K562 (cell line): ENCODE measurements around the gene ABCF3. TPM values are rescaled to one million over a fixed set of nuclear protein-coding genes. Genes with fewer than 3 reads are reported as not detected.

ENCODE experiments used
- ATAC-seq: fragments of 200-7000 bp; cut with Tn5 transposase; 3 replicates; pipeline ENCODE4 v1.9.1; 2020; ENCODE audit warnings: moderate library complexity
- BruUV-seq: library from RNA; stranded (reverse); fragments of 400-500 nt; replicated peaks from 2 replicates; lab custom pipeline; 2021; lab: Mats Ljungman, UMichigan
- CTCF ChIA-PET: fragments of 300-600 bp; formaldehyde crosslinking; extraction: SDS; loops from one replicate; lab custom pipeline; 2021; ENCODE audit warnings: low intra/inter-chr PET ratio; lab: Yijun Ruan, JAX
- POLR2A ChIA-PET: fragments of 300-600, 350-650 bp; sonication (Branson Sonifier 250); formaldehyde crosslinking; extraction: SDS; loops from one replicate; lab custom pipeline; 2021; ENCODE audit warnings: antibody characterized with exemption, inconsistent platforms; lab: Yijun Ruan, JAX
- DNase-seq, 4 experiments: peaks; one replicate each; pipeline versions ENCODE4 v3.0.0 to v3.0.0-alpha.2; 2011 to 2018; ENCODE audit warnings: low spot score in 3 of 4, mixed read lengths in 3 of 4; ENCODE audit errors: extremely low read depth in 1 of 4
- FAIRE-seq: peaks from 2 replicates; lab custom pipeline; 2011; peaks lifted over from hg19 to GRCh38; lab: Jason Lieb, UNC
- H2AFZ ChIP-seq: 2 replicates; pipeline ENCODE4 v1.6.0; 2011; ENCODE audit warnings: low read depth, low read length, control low read depth, inconsistent platforms
- H3K27ac ChIP-seq: fragments of 200-600 bp; 3 replicates; pipeline ENCODE4 v1.8.0; 2011; ENCODE audit warnings: low read depth, mild to moderate bottlenecking, control low read depth, inconsistent platforms, low read length, moderate library complexity, mixed read lengths; ENCODE audit errors: extremely low read depth
- H3K27me3 ChIP-seq, 2 experiments: fragments of 300-600 bp in 1 of 2; 2 replicates in 1 of 2; 3 replicates in 1 of 2; pipeline versions ENCODE4 v1.6.0 to v1.8.0; 2011; ENCODE audit warnings: inconsistent platforms in 2 of 2, low read length in 2 of 2, mild to moderate bottlenecking in 1 of 2, mixed read lengths in 1 of 2, moderate library complexity in 1 of 2; ENCODE audit not compliant: control insufficient read depth in 2 of 2, insufficient read depth in 2 of 2
- H3K36me3 ChIP-seq: fragments of 300-600 bp; 3 replicates; pipeline ENCODE4 v1.8.0; 2011; ENCODE audit warnings: mild to moderate bottlenecking, low read length, inconsistent platforms; ENCODE audit not compliant: control insufficient read depth, insufficient read depth
- H3K4me1 ChIP-seq, 2 experiments: fragments of 200-600 bp in 1 of 2; replicated peaks in 1 of 2; 2 replicates in 1 of 2; 3 replicates in 1 of 2; pipeline versions ENCODE4 v1.5.1 to v1.8.0; 2011; ENCODE audit warnings: inconsistent platforms in 2 of 2, low read length in 2 of 2, mild to moderate bottlenecking in 1 of 2, mixed read lengths in 1 of 2, moderate library complexity in 1 of 2; ENCODE audit not compliant: control insufficient read depth in 2 of 2, insufficient read depth in 2 of 2
- H3K4me2 ChIP-seq: 2 replicates; pipeline ENCODE4 v1.6.1; 2011; ENCODE audit warnings: low read length, control low read depth, inconsistent platforms, mixed read lengths; ENCODE audit not compliant: insufficient read depth
- H3K4me3 ChIP-seq: fragments of 200-600 bp; sonication (generic), shearing (Covaris generic); 2 replicates; pipeline ENCODE4 v1.5.1; 2016; ENCODE audit warnings: control low read depth, inconsistent platforms
- H3K79me2 ChIP-seq: fragments of 200-600 bp; 3 replicates; pipeline ENCODE4 v1.8.0; 2011; ENCODE audit warnings: low read length, inconsistent platforms; ENCODE audit not compliant: control insufficient read depth, insufficient read depth
- H3K9ac ChIP-seq, 2 experiments: 2 replicates each; pipeline versions ENCODE4 v1.6.0 to v1.6.1; 2011; ENCODE audit warnings: low read depth in 2 of 2, low read length in 2 of 2, control low read depth in 1 of 2, inconsistent platforms in 1 of 2, mild to moderate bottlenecking in 1 of 2, mixed read lengths in 1 of 2; ENCODE audit not compliant: insufficient read depth in 1 of 2
- H3K9me1 ChIP-seq: one replicate; pipeline ENCODE4 v1.6.0; 2011; ENCODE audit warnings: inconsistent platforms, mild to moderate bottlenecking, low read length, moderate library complexity; ENCODE audit not compliant: control insufficient read depth, insufficient read depth
- H3K9me3 ChIP-seq: replicated peaks from 2 replicates; pipeline ENCODE4 v1.5.1; 2011; ENCODE audit warnings: low read depth, low read length, inconsistent platforms; ENCODE audit not compliant: control insufficient read depth, insufficient read depth
- H4K20me1 ChIP-seq: replicated peaks from 2 replicates; pipeline ENCODE4 v1.6.1; 2011; ENCODE audit warnings: low read length, inconsistent platforms, mixed read lengths; ENCODE audit not compliant: control insufficient read depth, insufficient read depth
- CEBPB ChIP-seq: fragments of 450-650 bp; IDR thresholded peaks from 2 replicates; pipeline ENCODE4 v1.6.1; 2016; ENCODE audit warnings: missing genetic modification characterization, missing compliant biosample characterization
- CTCF ChIP-seq, 3 experiments: IDR thresholded peaks in 2 of 3; conservative IDR thresholded peaks in 1 of 3; 2 replicates each; pipeline ENCODE4 v1.5.1; 2011 to 2012; ENCODE audit warnings: low read length in 3 of 3, mild to moderate bottlenecking in 3 of 3, control low read depth in 2 of 3, improper control_type of control experiment in 1 of 3, inconsistent platforms in 1 of 3, low read depth in 1 of 3, mixed read lengths in 1 of 3, moderate library complexity in 1 of 3; ENCODE audit not compliant: insufficient read depth in 2 of 3
- EWSR1 ChIP-seq: fragments of 450-650 bp; IDR thresholded peaks from 2 replicates; pipeline ENCODE4 v1.6.1; 2018; ENCODE audit warnings: borderline replicate concordance, mild to moderate bottlenecking, low read depth, moderate library complexity; ENCODE audit not compliant: partially characterized antibody
- MLLT1 ChIP-seq, 2 experiments: fragments of 450-650 bp; IDR thresholded peaks; 2 replicates each; pipeline ENCODE4 v1.6.1; 2016
- WGBS: fragments of 100-300 bp; shearing (Covaris generic); methylation state at CpG from one replicate; pipeline ENCODE4 v1.1.6; 2016; ENCODE audit warnings: low coverage, mixed read lengths; ENCODE audit not compliant: insufficient coverage; ENCODE audit errors: missing lambda C conversion rate; 5-methylcytosine and 5-hydroxymethylcytosine counted together
- in situ Hi-C: fragments of 300-500 bp; cut with MboI; formaldehyde crosslinking; loops from 4 replicates; pipeline ENCODE4 v1.15.0; 2018; ENCODE audit warnings: inconsistent platforms, mixed read lengths
- intact Hi-C: fragments of 100-400 bp; cut with micrococcal nuclease; formaldehyde crosslinking; loops from 2 replicates; pipeline ENCODE4 v1.14.2; 2022
- polyA plus RNA-seq, 8 experiments: library from polyadenylated mRNA; depleted of rRNA in 4 of 8; stranded (reverse) in 5 of 8; unstranded in 3 of 8; fragments of >200 nt; fragmentation: Nextera tagmentation in 2 of 8; fragmentation: Illumina TruSeq in 1 of 8; extraction: Ambion mirVana in 2 of 8; extraction: Trizol in 1 of 8; gene quantifications; 2 replicates each; pipeline versions ENCODE4 v1.2.1 to v1.2.3, GENCODE V29; 2011 to 2014; ENCODE audit warnings: inconsistent platforms in 1 of 8, missing spikeins in 1 of 8
- total RNA-seq, 7 experiments: library from RNA; depleted of rRNA in 6 of 7; stranded (reverse); fragments of >200 nt in 6 of 7; fragmentation: Illumina TruSeq in 2 of 7; extraction: Trizol in 2 of 7; gene quantifications; 2 replicates each; pipeline versions ENCODE4 v1.2.1 to v1.2.3, GENCODE V29; 2011 to 2021; ENCODE audit warnings: low replicate concordance in 1 of 7

The ABCF3 gene
- total and polyA plus RNA-seq, 9 of the 15 experiments (the other 6 are each of a cell fraction or from before 2014, with no cell fraction given), result 6.7 to 77.9 (median 45.1) TPM

- CTCF ChIA-PET, result no interaction called here
- peaks cover 0 to 39% of the 10 kb centered on the region in 2 experiments; a peak in 3 of 5 replicates for H3K4me1 ChIP-seq
- WGBS, result 7% methylated on average over 3 of the region's 3 CpGs
- TF ChIP-seq CTCF (IDR thresholded peaks at IDR 0.05 in 2 of 3, conservative IDR thresholded peaks at IDR 0.05 in 1 of 3; ENCODE audit: insufficient read depth in 2 of 3, low read depth in 1 of 3, low read length in 3 of 3) (no peak), CEBPB (tag) (no peak), EWSR1 (no peak), MLLT1 (IDR thresholded peaks at IDR 0.05) (no peak)
- TF ChIP-seq, all 486 proteins: peak for 0
- no peak for DNase-seq
- H3K9me3 ChIP-seq, result no peaks in the 10 kb centered on the region
- no peaks in the 10 kb centered on the region for H3K36me3 ChIP-seq
- H3K4me2 ChIP-seq, result no peak overlapping the region
- no peaks in the 10 kb centered on the region for H3K9me1 ChIP-seq
- peaks cover 15% of the 10 kb centered on the region for H4K20me1 ChIP-seq
- POLR2A ChIA-PET, result no interaction called here
- H3K4me3 ChIP-seq, result no peak overlapping the region
- no peak overlapping the region for H2AFZ ChIP-seq
- intact Hi-C loops, result no loop called here
- H3K79me2 ChIP-seq, result no peaks in the 10 kb centered on the region
- ATAC-seq, result no peak
- no peak overlapping the region for H3K27ac ChIP-seq
- BruUV-seq, result no TSS peak
- FAIRE-seq, result no peak
- no peak overlapping the region for H3K9ac ChIP-seq
- peaks cover 44 to 69% of the 10 kb centered on the region in 2 experiments for H3K27me3 ChIP-seq
- in situ Hi-C loops, result no loop called here
Measured at GRCh38 chr3:184231671-184232070, 45.7 kb downstream of the ABCF3 start.
